Measurements from ENCODE around the gene KCNK1.

GRCh38 chr1:233662575-233663304 is 48.8 kb downstream of the KCNK1 start:
- TF ChIP-seq CTCF (IDR thresholded peaks at IDR 0.05; ENCODE audit: poor library complexity, severe bottlenecking) (no peak), EZH2 (IDR thresholded peaks at IDR 0.05; ENCODE audit: borderline replicate concordance, insufficient read depth, low read length, poor library complexity, severe bottlenecking) (no peak), POLR2AphosphoS5 (IDR thresholded peaks at IDR 0.05) (no peak)
